ENCODE measurements around the gene KRT81.

DNA sequence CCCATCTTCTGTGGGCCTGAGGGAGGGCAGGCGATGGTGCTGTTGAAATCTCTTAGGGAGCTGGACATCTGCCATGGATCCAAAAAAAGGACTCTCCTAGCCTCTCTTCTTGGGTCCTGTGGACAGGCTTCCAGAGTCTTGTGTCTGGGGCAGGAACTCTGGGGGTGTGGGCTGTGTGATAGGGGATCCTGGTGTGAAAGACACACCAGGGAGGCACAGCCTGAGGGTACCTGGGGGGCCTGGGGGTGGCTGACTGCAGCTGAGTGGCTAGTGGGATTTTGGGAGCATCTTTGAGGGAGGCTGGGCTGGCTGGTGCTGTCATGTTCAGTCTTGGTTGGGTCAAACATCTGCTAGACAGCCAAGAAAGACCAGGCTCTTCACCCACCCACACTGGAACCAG is 31.7 kb upstream of the KRT81 start:
- TF ChIP-seq POLR2A (IDR thresholded peaks at IDR 0.05; ENCODE audit: low read depth): no peak
- TF ChIP-seq, protein P1, sequence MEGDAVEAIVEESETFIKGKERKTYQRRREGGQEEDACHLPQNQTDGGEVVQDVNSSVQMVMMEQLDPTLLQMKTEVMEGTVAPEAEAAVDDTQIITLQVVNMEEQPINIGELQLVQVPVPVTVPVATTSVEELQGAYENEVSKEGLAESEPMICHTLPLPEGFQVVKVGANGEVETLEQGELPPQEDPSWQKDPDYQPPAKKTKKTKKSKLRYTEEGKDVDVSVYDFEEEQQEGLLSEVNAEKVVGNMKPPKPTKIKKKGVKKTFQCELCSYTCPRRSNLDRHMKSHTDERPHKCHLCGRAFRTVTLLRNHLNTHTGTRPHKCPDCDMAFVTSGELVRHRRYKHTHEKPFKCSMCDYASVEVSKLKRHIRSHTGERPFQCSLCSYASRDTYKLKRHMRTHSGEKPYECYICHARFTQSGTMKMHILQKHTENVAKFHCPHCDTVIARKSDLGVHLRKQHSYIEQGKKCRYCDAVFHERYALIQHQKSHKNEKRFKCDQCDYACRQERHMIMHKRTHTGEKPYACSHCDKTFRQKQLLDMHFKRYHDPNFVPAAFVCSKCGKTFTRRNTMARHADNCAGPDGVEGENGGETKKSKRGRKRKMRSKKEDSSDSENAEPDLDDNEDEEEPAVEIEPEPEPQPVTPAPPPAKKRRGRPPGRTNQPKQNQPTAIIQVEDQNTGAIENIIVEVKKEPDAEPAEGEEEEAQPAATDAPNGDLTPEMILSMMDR (IDR thresholded peaks at IDR 0.05): no peak

Measured in esophagus muscularis mucosa (tissue), 3 donors.